Smooth muscle cell (in vitro differentiated cells): ENCODE measurements around the gene PPRC1. TPM values are rescaled to one million over a fixed set of nuclear protein-coding genes. Genes with fewer than 3 reads are reported as not detected.

Experiments
- DNase-seq: peaks from one replicate; lab custom pipeline; 2025; ENCODE audit not compliant: unreplicated experiment; lab: John Stamatoyannopoulos, UW
- H2AFZ ChIP-seq: fragments of 200-600 bp; sonication (generic); 2 replicates; pipeline ENCODE4 v1.6.0; 2016; ENCODE audit warnings: antibody characterized with exemption, low read depth, mild to moderate bottlenecking
- H3F3A ChIP-seq: fragments of 200-600 bp; sonication (generic); 2 replicates; pipeline ENCODE4 v1.6.0; 2017; ENCODE audit warnings: antibody characterized with exemption, low read depth
- H3K27ac ChIP-seq: fragments of 200-600 bp; sonication (generic); 2 replicates; pipeline ENCODE4 v1.5.1; 2016; ENCODE audit warnings: low read depth, mild to moderate bottlenecking
- H3K27me3 ChIP-seq: fragments of 200-600 bp; sonication (generic); 2 replicates; pipeline ENCODE4 v1.6.1; 2016; ENCODE audit warnings: low read depth, mild to moderate bottlenecking
- H3K36me3 ChIP-seq: fragments of 200-600 bp; sonication (generic); 2 replicates; pipeline ENCODE4 v1.5.1; 2016; ENCODE audit warnings: low read depth
- H3K4me1 ChIP-seq: fragments of 200-600 bp; sonication (generic); 2 replicates; pipeline ENCODE4 v1.5.1; 2016; ENCODE audit warnings: low read depth
- H3K4me2 ChIP-seq: fragments of 200-600 bp; sonication (generic); 2 replicates; pipeline ENCODE4 v1.6.0; 2016; ENCODE audit warnings: mild to moderate bottlenecking
- H3K4me3 ChIP-seq: fragments of 200-600 bp; sonication (generic); 2 replicates; pipeline ENCODE4 v1.5.1; 2016; ENCODE audit warnings: mild to moderate bottlenecking
- H3K79me2 ChIP-seq: fragments of 200-600 bp; sonication (generic); 2 replicates; pipeline ENCODE4 v1.6.0; 2016; ENCODE audit warnings: low read depth, mild to moderate bottlenecking
- H3K9ac ChIP-seq: fragments of 200-600 bp; sonication (generic); 2 replicates; pipeline ENCODE4 v1.6.0; 2016; ENCODE audit warnings: low read depth
- H3K9me3 ChIP-seq: fragments of 200-600 bp; sonication (generic); replicated peaks from 2 replicates; pipeline ENCODE4 v1.5.1; 2016; ENCODE audit warnings: low read depth
- H4K20me1 ChIP-seq: fragments of 200-600 bp; sonication (generic); 2 replicates; pipeline ENCODE4 v1.6.0; 2016; ENCODE audit warnings: low read depth
- WGBS: methylation state at CpG from one replicate; pipeline ENCODE4 v1.1.7; 2016; ENCODE audit warnings: low lambda C conversion rate; 5-methylcytosine and 5-hydroxymethylcytosine counted together
- polyA plus RNA-seq: library from polyadenylated mRNA; unstranded; fragments of >200 nt; fragmentation: Nextera tagmentation; extraction: Ambion mirVana; gene quantifications from 2 replicates; pipeline ENCODE4 v1.2.1, GENCODE V29; 2016
- total RNA-seq: library from RNA; depleted of rRNA; stranded (reverse); fragments of >200 nt; gene quantifications from 2 replicates; pipeline ENCODE4 v1.2.3, GENCODE V29; 2014
- TF ChIP-seq, protein P1 (sequence below): fragments of 200-600 bp; sonication (generic); IDR thresholded peaks from 2 replicates; pipeline ENCODE4 v1.5.1; 2017; ENCODE audit warnings: borderline replicate concordance, mild to moderate bottlenecking, antibody characterized with exemption; ENCODE audit not compliant: insufficient read depth, poor library complexity, severe bottlenecking

PPRC1 gene
- total and polyA plus RNA-seq, 2 experiments from 2014 or later = 36.0 to 38.1 TPM

DNA sequence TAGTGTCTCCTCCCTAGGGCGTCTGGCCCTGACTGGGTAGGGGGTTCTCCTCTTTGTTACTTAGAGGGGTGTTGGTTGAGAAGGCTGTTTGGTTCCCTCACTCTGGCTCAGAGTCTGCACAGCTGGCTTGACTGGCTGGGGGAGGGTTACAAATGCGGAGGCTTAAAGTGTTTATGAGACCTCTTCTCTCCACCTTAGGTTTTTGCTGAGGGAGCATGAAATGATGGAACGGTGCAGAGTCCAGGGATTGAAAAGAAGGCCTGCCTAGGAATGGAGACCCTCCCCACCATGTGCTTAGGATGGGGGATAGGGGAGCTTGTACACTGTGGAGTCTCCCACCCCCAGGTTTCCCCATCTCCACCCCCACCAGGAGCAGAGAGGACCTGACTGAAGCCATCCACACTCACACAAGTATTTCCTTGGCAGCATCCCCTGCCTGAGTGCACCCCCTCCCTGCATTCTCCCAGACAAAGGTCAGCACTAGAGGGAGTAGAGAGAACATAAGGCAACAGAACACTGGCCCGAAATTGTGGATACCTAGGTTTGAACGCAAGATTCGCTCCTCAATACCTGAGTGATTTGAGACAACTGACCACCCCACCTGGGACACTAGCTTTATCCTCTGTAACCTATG is 11.0 kb upstream of the PPRC1 start:
- Histone ChIP-seq H2AFZ (no peak overlapping the region), H3K4me1 (peaks cover 36% of the 10 kb centered on the region), H3K4me3 (peak overlapping the region; percentile 74), H3F3A (peaks cover 24% of the 10 kb centered on the region), H3K9me3 (no peaks in the 10 kb centered on the region), H4K20me1 (peaks cover 10% of the 10 kb centered on the region), H3K36me3 (no peaks in the 10 kb centered on the region), H3K79me2 (peaks cover 22% of the 10 kb centered on the region), H3K4me2 (peak overlapping the region; percentile 85), H3K27ac (peak overlapping the region; percentile 91), H3K9ac (no peak overlapping the region), H3K27me3 (no peaks in the 10 kb centered on the region)
- DNase-seq = no peak
- TF ChIP-seq, protein P1, sequence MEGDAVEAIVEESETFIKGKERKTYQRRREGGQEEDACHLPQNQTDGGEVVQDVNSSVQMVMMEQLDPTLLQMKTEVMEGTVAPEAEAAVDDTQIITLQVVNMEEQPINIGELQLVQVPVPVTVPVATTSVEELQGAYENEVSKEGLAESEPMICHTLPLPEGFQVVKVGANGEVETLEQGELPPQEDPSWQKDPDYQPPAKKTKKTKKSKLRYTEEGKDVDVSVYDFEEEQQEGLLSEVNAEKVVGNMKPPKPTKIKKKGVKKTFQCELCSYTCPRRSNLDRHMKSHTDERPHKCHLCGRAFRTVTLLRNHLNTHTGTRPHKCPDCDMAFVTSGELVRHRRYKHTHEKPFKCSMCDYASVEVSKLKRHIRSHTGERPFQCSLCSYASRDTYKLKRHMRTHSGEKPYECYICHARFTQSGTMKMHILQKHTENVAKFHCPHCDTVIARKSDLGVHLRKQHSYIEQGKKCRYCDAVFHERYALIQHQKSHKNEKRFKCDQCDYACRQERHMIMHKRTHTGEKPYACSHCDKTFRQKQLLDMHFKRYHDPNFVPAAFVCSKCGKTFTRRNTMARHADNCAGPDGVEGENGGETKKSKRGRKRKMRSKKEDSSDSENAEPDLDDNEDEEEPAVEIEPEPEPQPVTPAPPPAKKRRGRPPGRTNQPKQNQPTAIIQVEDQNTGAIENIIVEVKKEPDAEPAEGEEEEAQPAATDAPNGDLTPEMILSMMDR = no peak
- WGBS = 22% methylated on average over 6 of the region's 6 CpGs

GRCh38 chr10:102122450-102122849 is 10.4 kb upstream of the PPRC1 start:
- Histone ChIP-seq H3K4me2 (peak overlapping the region; percentile 85), H3K36me3 (no peaks in the 10 kb centered on the region), H3F3A (peaks cover 21% of the 10 kb centered on the region), H2AFZ (no peak overlapping the region), H3K27ac (peak overlapping the region; percentile 91), H3K9me3 (no peaks in the 10 kb centered on the region), H4K20me1 (peaks cover 5% of the 10 kb centered on the region), H3K4me1 (peaks cover 30% of the 10 kb centered on the region), H3K4me3 (peak overlapping the region; percentile 74), H3K79me2 (peaks cover 16% of the 10 kb centered on the region), H3K27me3 (no peaks in the 10 kb centered on the region), H3K9ac (no peak overlapping the region)
- WGBS = 100% methylated on average over 1 of the region's 1 CpG
- DNase-seq = no peak
- TF ChIP-seq, protein P1 = no peak

- Histone ChIP-seq H3K9ac (no peak overlapping the region), H3K4me3 (no peak overlapping the region), H3K27ac (no peak overlapping the region), H3K79me2 (peaks cover 13% of the 10 kb centered on the region), H3K36me3 (no peaks in the 10 kb centered on the region), H3K27me3 (no peaks in the 10 kb centered on the region), H2AFZ (no peak overlapping the region), H3K4me1 (peaks cover 22% of the 10 kb centered on the region), H3F3A (peaks cover 20% of the 10 kb centered on the region), H3K9me3 (no peaks in the 10 kb centered on the region), H3K4me2 (no peak overlapping the region), H4K20me1 (peaks cover 4% of the 10 kb centered on the region)
- TF ChIP-seq, protein P1 = no peak
- DNase-seq = no peak
- 98% methylated on average over 3 of the region's 3 CpGs for WGBS
Measured at GRCh38 chr10:102123223-102123622, 9.6 kb upstream of the PPRC1 start.
